Stomach smooth muscle (tissue), 2 donors: ENCODE data around the gene TBC1D8.

ENCODE experiments used
- H3K27ac ChIP-seq: one replicate; pipeline ENCODE4 v1.7.0; 2013; ENCODE audit warnings: mild to moderate bottlenecking, low read length, inconsistent platforms
- H3K27me3 ChIP-seq, 2 donors: one replicate each; pipeline ENCODE4 v1.7.0; 2013; ENCODE audit warnings: low read length in 2 of 2; ENCODE audit not compliant: insufficient read depth in 2 of 2, control insufficient read depth in 1 of 2
- H3K36me3 ChIP-seq, 2 donors: one replicate each; pipeline ENCODE4 v1.7.0; 2013; ENCODE audit warnings: low read length in 2 of 2; ENCODE audit not compliant: control insufficient read depth in 2 of 2, insufficient read depth in 2 of 2
- H3K4me1 ChIP-seq: one replicate; pipeline ENCODE4 v1.7.0; 2013; ENCODE audit warnings: low read length; ENCODE audit not compliant: control insufficient read depth, insufficient read depth
- H3K4me3 ChIP-seq, 2 donors: one replicate each; pipeline ENCODE4 v1.7.0; 2013; ENCODE audit warnings: low read length in 2 of 2
- H3K9ac ChIP-seq, 2 donors: one replicate each; pipeline ENCODE4 v1.7.0; 2013; ENCODE audit warnings: low read length in 2 of 2, mild to moderate bottlenecking in 1 of 2
- H3K9me3 ChIP-seq, 2 donors: one replicate each; pipeline ENCODE4 v1.7.0; 2013; ENCODE audit warnings: low read length in 2 of 2; ENCODE audit not compliant: control insufficient read depth in 2 of 2
- donor health status: healthy.
- donor health status: Pancreatic carcinoma.

The TBC1D8 gene

GRCh38 chr2:101007415-101008345 lies 143.5 kb downstream of the TBC1D8 start:
- H3K27me3 ChIP-seq: no peaks in the 10 kb centered on the region
- peaks cover 53 to 54% of the 10 kb centered on the region in 2 donors for H3K36me3 ChIP-seq
- no peaks in the 10 kb centered on the region for H3K9me3 ChIP-seq
- no peak overlapping the region for H3K27ac ChIP-seq
- peaks cover 20% of the 10 kb centered on the region for H3K4me1 ChIP-seq
- H3K9ac ChIP-seq: no peak overlapping the region
- no peak overlapping the region for H3K4me3 ChIP-seq

- H3K27ac ChIP-seq: no peak overlapping the region
- H3K36me3 ChIP-seq: peaks cover 49 to 50% of the 10 kb centered on the region in 2 donors
- no peaks in the 10 kb centered on the region for H3K27me3 ChIP-seq
- no peak overlapping the region for H3K4me3 ChIP-seq
- H3K9me3 ChIP-seq: no peaks in the 10 kb centered on the region
- H3K4me1 ChIP-seq: peaks cover 21% of the 10 kb centered on the region
- H3K9ac ChIP-seq: no peak overlapping the region
Observed at GRCh38 chr2:101006065-101006715, 145.0 kb downstream of the TBC1D8 start.

- no peak overlapping the region for H3K4me3 ChIP-seq
- H3K9ac ChIP-seq: no peak overlapping the region
- peaks cover 45 to 47% of the 10 kb centered on the region in 2 donors for H3K36me3 ChIP-seq
Observed at GRCh38 chr2:101004620-101005325, 146.4 kb downstream of the TBC1D8 start.

GRCh38 chr2:101003278-101003775 lies 147.9 kb downstream of the TBC1D8 start:
- H3K27me3 ChIP-seq: no peaks in the 10 kb centered on the region
- H3K36me3 ChIP-seq: peaks cover 41 to 47% of the 10 kb centered on the region in 2 donors
- peaks cover 21% of the 10 kb centered on the region for H3K4me1 ChIP-seq
- peak overlapping the region; percentile 94 to 95 for H3K9ac ChIP-seq
- H3K27ac ChIP-seq: peak overlapping the region; percentile 86
- no peaks in the 10 kb centered on the region for H3K9me3 ChIP-seq
- H3K4me3 ChIP-seq: peak overlapping the region; percentile 91 to 93

More at GRCh38 chr2:101004620-101005325, 146.4 kb downstream of the TBC1D8 start:
- Histone ChIP-seq H3K27ac (no peak overlapping the region), H3K4me1 (peaks cover 21% of the 10 kb centered on the region), H3K9me3 (no peaks in the 10 kb centered on the region), H3K27me3 (no peaks in the 10 kb centered on the region)

- peak overlapping the region; percentile 94 to 95 for H3K9ac ChIP-seq
- peak overlapping the region; percentile 91 to 93 for H3K4me3 ChIP-seq
- peaks cover 36 to 44% of the 10 kb centered on the region in 2 donors for H3K36me3 ChIP-seq
- no peaks in the 10 kb centered on the region for H3K9me3 ChIP-seq
- H3K27me3 ChIP-seq: no peaks in the 10 kb centered on the region
- H3K27ac ChIP-seq: peak overlapping the region; percentile 86
- peaks cover 21% of the 10 kb centered on the region for H3K4me1 ChIP-seq
Observed at GRCh38 chr2:101002562-101003277, 148.5 kb downstream of the TBC1D8 start.

GRCh38 chr2:101001691-101002561 lies 149.3 kb downstream of the TBC1D8 start, which contains the start of gene RPL31:
RPL31 (plus strand) TSS chr2:101002289; CDS start chr2:101002702, 413 bp downstream.
- Histone ChIP-seq H3K4me3 (peak within 1 kb of the TSS; percentile 91 to 93), H3K27me3 (no peaks in the 10 kb centered on the region), H3K4me1 (peaks cover 21% of the 10 kb centered on the region), H3K9me3 (no peaks in the 10 kb centered on the region), H3K27ac (peak within 1 kb of the TSS; percentile 86), H3K9ac (peak within 1 kb of the TSS; percentile 94 to 95), H3K36me3 (peaks cover 34 to 36% of the 10 kb centered on the region in 2 donors)

GRCh38 chr2:100999995-101000394 lies 151.2 kb downstream of the TBC1D8 start:
- H3K4me1 ChIP-seq: peaks cover 21% of the 10 kb centered on the region
- no peak overlapping the region for H3K9ac ChIP-seq
- no peak overlapping the region for H3K4me3 ChIP-seq
- H3K27ac ChIP-seq: no peak overlapping the region
- no peaks in the 10 kb centered on the region for H3K9me3 ChIP-seq
- H3K27me3 ChIP-seq: no peaks in the 10 kb centered on the region
- peaks cover 22 to 27% of the 10 kb centered on the region in 2 donors for H3K36me3 ChIP-seq

GRCh38 chr2:100998235-100998573 lies 153.0 kb downstream of the TBC1D8 start:
- no peak overlapping the region for H3K9ac ChIP-seq
- H3K4me1 ChIP-seq: peaks cover 10% of the 10 kb centered on the region
- H3K27ac ChIP-seq: no peak overlapping the region
- no peak overlapping the region for H3K4me3 ChIP-seq
- no peaks in the 10 kb centered on the region for H3K27me3 ChIP-seq
- H3K9me3 ChIP-seq: no peaks in the 10 kb centered on the region
- H3K36me3 ChIP-seq: peaks cover 7 to 24% of the 10 kb centered on the region in 2 donors

- H3K27ac ChIP-seq: no peak overlapping the region
- peaks cover 6 to 22% of the 10 kb centered on the region in 2 donors for H3K36me3 ChIP-seq
- no peaks in the 10 kb centered on the region for H3K9me3 ChIP-seq
- no peaks in the 10 kb centered on the region for H3K27me3 ChIP-seq
- peaks cover 5% of the 10 kb centered on the region for H3K4me1 ChIP-seq
- no peak overlapping the region for H3K4me3 ChIP-seq
- no peak overlapping the region for H3K9ac ChIP-seq
Observed at GRCh38 chr2:100997509-100998234, 153.5 kb downstream of the TBC1D8 start.
